NCI-H146 (cell line): ENCODE measurements around the gene EGFL8.
"Not testable (repeated sequence)": the region's sequence is repeated elsewhere in the genome, so short reads cannot be mapped to it uniquely, and the experiment has no call there.

ENCODE experiments used
- DNase-seq: peaks from one replicate; lab custom pipeline; 2025; lab: John Stamatoyannopoulos, UW

EGFL8 gene

GRCh38 chr6:32164295-32164694, at the start of gene EGFL8:
EGFL8 (plus strand) TSS chr6:32164595; CDS start chr6:32166166, 1,571 bp downstream.
- DNase-seq = no peak

GRCh38 chr6:32114796-32115195, 49.6 kb upstream of the EGFL8 start:
- DNase-seq = no peak

- DNase-seq = no peak
Measured at GRCh38 chr6:32115623-32116022, 48.8 kb upstream of the EGFL8 start.

GRCh38 chr6:32116674-32117073, 47.7 kb upstream of the EGFL8 start:
- no peak for DNase-seq

GRCh38 chr6:32117461-32117860, 46.9 kb upstream of the EGFL8 start:
- no peak for DNase-seq

- peak; percentile 70 for DNase-seq
Measured at GRCh38 chr6:32118782-32119628, 45.4 kb upstream of the EGFL8 start.

- DNase-seq = no peak
Measured at GRCh38 chr6:32120573-32121059, 43.8 kb upstream of the EGFL8 start.

- no peak for DNase-seq
Measured at GRCh38 chr6:32123681-32124080, 40.7 kb upstream of the EGFL8 start.

- no peak for DNase-seq
Measured at GRCh38 chr6:32126880-32127279, 37.5 kb upstream of the EGFL8 start.

- no peak for DNase-seq
Measured at GRCh38 chr6:32127409-32127716, 37.0 kb upstream of the EGFL8 start.

GRCh38 chr6:32127717-32128592, 36.4 kb upstream of the EGFL8 start, which contains the start of gene ATF6B:
ATF6B (minus strand) TSS chr6:32128246; CDS start chr6:32128207, 39 bp downstream.
- peak; percentile 99 for DNase-seq

GRCh38 chr6:32128751-32129296, 35.6 kb upstream of the EGFL8 start:
- DNase-seq = no peak

- DNase-seq = no peak
Measured at GRCh38 chr6:32129297-32130088, 34.9 kb upstream of the EGFL8 start.

GRCh38 chr6:32131439-32131948, 32.9 kb upstream of the EGFL8 start:
- DNase-seq = no peak

- no peak for DNase-seq
Measured at GRCh38 chr6:32132110-32132509, 32.3 kb upstream of the EGFL8 start.

- DNase-seq = no peak
Measured at GRCh38 chr6:32133786-32134185, 30.6 kb upstream of the EGFL8 start.

- no peak for DNase-seq
Measured at GRCh38 chr6:32137454-32137853, 26.9 kb upstream of the EGFL8 start.

GRCh38 chr6:32139590-32139989, 24.8 kb upstream of the EGFL8 start:
- no peak for DNase-seq

GRCh38 chr6:32140420-32141046, 23.9 kb upstream of the EGFL8 start:
- DNase-seq = no peak

- DNase-seq = not testable (repeated sequence)
Measured at GRCh38 chr6:32144238-32144637, 20.2 kb upstream of the EGFL8 start.

GRCh38 chr6:32146287-32146686, 18.1 kb upstream of the EGFL8 start:
- no peak for DNase-seq
